ENCODE measurements around the gene OLFML1.

GRCh38 chr11:7451952-7452494 is 33.3 kb upstream of the OLFML1 start:
- TF ChIP-seq MAFK (IDR thresholded peaks at IDR 0.05; ENCODE audit: partially characterized antibody) (no peak), CHD2 (IDR thresholded peaks at IDR 0.05; ENCODE audit: low read length, partially characterized antibody) (no peak), RAD21 (conservative IDR thresholded peaks at IDR 0.05 in 1 of 2, IDR thresholded peaks at IDR 0.05 in 1 of 2) (no peak), POLR2AphosphoS2 (conservative IDR thresholded peaks at IDR 0.05; ENCODE audit: low read length) (no peak), EP300 (IDR thresholded peaks at IDR 0.05) (no peak), FOSL2 (IDR thresholded peaks at IDR 0.05) (no peak), FOSL2 (CRISPR knock-in tag; IDR thresholded peaks at IDR 0.05) (no peak), HOXA7 (CRISPR knock-in tag; IDR thresholded peaks at IDR 0.05) (no peak), ELK1 (IDR thresholded peaks at IDR 0.05; ENCODE audit: low read depth, low read length) (no peak), POLR2A (IDR thresholded peaks at IDR 0.05; ENCODE audit: low read length) (no peak), CEBPB (IDR thresholded peaks at IDR 0.05) (no peak), USF2 (IDR thresholded peaks at IDR 0.05) (no peak)
- TF ChIP-seq, protein P1, sequence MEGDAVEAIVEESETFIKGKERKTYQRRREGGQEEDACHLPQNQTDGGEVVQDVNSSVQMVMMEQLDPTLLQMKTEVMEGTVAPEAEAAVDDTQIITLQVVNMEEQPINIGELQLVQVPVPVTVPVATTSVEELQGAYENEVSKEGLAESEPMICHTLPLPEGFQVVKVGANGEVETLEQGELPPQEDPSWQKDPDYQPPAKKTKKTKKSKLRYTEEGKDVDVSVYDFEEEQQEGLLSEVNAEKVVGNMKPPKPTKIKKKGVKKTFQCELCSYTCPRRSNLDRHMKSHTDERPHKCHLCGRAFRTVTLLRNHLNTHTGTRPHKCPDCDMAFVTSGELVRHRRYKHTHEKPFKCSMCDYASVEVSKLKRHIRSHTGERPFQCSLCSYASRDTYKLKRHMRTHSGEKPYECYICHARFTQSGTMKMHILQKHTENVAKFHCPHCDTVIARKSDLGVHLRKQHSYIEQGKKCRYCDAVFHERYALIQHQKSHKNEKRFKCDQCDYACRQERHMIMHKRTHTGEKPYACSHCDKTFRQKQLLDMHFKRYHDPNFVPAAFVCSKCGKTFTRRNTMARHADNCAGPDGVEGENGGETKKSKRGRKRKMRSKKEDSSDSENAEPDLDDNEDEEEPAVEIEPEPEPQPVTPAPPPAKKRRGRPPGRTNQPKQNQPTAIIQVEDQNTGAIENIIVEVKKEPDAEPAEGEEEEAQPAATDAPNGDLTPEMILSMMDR (IDR thresholded peaks at IDR 0.05), result no peak
- TF ChIP-seq, protein P2, sequence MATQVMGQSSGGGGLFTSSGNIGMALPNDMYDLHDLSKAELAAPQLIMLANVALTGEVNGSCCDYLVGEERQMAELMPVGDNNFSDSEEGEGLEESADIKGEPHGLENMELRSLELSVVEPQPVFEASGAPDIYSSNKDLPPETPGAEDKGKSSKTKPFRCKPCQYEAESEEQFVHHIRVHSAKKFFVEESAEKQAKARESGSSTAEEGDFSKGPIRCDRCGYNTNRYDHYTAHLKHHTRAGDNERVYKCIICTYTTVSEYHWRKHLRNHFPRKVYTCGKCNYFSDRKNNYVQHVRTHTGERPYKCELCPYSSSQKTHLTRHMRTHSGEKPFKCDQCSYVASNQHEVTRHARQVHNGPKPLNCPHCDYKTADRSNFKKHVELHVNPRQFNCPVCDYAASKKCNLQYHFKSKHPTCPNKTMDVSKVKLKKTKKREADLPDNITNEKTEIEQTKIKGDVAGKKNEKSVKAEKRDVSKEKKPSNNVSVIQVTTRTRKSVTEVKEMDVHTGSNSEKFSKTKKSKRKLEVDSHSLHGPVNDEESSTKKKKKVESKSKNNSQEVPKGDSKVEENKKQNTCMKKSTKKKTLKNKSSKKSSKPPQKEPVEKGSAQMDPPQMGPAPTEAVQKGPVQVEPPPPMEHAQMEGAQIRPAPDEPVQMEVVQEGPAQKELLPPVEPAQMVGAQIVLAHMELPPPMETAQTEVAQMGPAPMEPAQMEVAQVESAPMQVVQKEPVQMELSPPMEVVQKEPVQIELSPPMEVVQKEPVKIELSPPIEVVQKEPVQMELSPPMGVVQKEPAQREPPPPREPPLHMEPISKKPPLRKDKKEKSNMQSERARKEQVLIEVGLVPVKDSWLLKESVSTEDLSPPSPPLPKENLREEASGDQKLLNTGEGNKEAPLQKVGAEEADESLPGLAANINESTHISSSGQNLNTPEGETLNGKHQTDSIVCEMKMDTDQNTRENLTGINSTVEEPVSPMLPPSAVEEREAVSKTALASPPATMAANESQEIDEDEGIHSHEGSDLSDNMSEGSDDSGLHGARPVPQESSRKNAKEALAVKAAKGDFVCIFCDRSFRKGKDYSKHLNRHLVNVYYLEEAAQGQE (IDR thresholded peaks at IDR 0.05), result no peak
- TF ChIP-seq, protein P3, sequence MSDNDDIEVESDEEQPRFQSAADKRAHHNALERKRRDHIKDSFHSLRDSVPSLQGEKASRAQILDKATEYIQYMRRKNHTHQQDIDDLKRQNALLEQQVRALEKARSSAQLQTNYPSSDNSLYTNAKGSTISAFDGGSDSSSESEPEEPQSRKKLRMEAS (IDR thresholded peaks at IDR 0.05), result no peak
